GM12873 (cell line): ENCODE measurements around the gene TTC27.

Experiments
- TF ChIP-seq, protein P1 (sequence below): IDR thresholded peaks from 2 replicates; pipeline ENCODE4 v1.5.1; 2012; ENCODE audit warnings: low read depth, mild to moderate bottlenecking, moderate library complexity, low read length, control low read depth; ENCODE audit not compliant: insufficient read depth; ENCODE audit errors: missing control alignments

Gene TTC27

GRCh38 chr2:32811696-32812095 lies 183.8 kb downstream of the TTC27 start:
- TF ChIP-seq, protein P1, sequence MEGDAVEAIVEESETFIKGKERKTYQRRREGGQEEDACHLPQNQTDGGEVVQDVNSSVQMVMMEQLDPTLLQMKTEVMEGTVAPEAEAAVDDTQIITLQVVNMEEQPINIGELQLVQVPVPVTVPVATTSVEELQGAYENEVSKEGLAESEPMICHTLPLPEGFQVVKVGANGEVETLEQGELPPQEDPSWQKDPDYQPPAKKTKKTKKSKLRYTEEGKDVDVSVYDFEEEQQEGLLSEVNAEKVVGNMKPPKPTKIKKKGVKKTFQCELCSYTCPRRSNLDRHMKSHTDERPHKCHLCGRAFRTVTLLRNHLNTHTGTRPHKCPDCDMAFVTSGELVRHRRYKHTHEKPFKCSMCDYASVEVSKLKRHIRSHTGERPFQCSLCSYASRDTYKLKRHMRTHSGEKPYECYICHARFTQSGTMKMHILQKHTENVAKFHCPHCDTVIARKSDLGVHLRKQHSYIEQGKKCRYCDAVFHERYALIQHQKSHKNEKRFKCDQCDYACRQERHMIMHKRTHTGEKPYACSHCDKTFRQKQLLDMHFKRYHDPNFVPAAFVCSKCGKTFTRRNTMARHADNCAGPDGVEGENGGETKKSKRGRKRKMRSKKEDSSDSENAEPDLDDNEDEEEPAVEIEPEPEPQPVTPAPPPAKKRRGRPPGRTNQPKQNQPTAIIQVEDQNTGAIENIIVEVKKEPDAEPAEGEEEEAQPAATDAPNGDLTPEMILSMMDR = no peak

GRCh38 chr2:32812316-32812715 lies 184.5 kb downstream of the TTC27 start:
- TF ChIP-seq, protein P1 = no peak

DNA sequence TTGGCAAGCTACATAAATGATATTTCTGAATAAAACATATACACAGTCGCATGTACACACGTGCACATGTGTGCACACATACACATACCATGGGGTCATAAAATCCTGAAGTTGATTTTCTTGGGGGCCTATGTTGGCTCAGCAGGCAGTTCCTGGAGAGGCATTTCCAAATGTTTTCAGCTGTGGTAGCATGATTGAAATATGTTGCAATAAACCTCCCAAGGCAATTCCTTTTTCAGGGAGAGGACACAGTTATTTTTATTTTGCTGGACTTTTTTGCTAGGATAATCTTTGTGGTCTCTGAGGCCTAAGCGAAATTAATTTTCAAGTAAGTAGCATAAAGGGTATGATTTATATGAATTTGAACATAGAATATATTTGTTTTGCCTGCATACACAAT lies 192.2 kb downstream of the TTC27 start:
- TF ChIP-seq, protein P1 = no peak

DNA sequence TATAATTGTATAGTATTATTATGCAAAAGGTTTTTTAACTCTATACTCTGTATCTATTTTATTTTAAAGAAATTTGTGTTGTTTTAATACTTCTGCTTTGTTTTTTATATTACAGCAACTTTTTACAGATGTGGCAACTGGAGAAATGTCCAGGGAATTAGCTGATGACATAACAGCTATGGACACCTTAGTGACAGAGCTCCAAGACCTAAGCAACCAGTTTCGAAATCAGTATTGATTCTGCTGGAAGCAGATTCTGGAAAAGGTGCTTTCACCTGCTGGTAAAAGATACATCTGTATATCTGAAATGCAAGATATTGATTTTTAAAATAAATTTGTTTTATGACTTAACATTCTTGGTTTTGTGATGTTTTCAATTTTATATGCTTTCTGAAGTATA lies 192.9 kb downstream of the TTC27 start:
- TF ChIP-seq, protein P1 = no peak

DNA sequence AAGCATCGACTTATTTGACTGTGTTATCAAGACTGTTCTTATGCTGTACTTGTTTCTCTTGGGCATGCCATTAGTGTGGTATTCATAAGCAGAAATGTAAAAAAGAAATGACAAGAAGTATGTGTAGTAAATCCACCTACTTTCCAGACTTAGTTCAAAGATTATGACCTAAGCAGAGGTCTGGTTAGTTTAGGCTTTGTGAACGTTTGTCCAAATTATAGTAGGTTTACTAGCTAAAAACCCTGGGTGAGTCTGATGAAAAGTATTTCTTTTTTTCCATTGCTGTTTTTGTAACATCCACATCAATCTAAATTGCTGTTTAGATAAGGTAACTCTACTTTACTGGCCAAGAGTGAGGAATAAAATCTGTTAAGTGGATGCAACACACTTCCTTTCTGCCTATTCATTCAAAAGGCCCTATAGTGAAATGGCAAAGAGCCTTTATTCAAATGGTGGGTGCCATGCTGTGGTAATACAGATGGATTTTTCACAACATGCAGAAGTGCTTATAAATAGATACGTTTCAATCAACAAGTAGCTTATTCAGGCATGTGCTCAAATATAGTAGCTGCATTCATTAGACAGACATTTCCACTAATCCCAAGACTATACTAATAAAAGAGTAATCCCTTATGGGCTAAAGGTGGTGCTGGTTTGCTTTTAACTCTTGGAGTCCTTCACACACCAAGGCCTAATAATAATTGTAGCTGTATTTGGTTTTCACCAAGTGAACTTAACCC lies 196.4 kb downstream of the TTC27 start:
- TF ChIP-seq, protein P1 = no peak

DNA sequence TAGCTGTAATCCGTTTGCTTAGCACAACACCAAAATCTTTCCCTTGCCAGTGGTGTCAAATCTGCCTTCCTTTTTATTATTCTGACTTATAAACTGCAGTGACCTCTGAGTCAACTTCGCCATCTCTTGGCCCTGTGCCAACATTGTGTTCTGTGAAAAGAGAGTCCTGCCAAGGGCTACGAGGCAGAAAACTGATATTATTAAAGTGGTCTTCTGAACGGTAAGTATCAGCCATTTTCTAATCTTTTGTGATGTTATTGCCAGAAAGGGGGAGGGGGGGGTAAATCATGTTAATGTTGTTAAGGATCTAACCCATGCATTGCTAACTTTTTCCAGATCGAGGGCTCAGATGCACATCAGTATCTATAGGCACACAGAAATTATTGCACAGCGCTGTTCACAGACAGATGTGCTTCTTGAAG lies 197.5 kb downstream of the TTC27 start:
- TF ChIP-seq, protein P1 = no peak

DNA sequence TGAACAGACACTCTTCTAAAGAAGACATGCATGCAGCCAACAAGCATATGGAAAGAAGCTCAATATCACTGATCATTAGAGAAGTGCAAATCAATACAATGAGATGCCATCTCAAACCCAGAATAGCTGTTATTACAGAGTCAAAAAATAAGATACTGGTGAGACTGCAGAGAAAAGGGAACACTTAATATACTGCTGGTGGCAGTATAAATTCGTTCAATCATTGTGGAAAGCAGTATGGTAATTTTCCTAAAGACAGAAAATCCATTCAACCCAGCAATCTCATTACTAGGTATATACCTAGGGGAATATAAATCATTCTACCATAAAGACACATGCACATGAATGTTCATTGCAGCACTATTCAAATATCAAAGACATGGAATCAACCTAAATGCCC lies 202.3 kb downstream of the TTC27 start:
- TF ChIP-seq, protein P1 = no peak
